NCI-H345 treated with DMSO at 0.1 percent for 48 hours (cell line): ENCODE data around the gene SYNGR3.

Source experiments
- DNase-seq: peaks from one replicate; lab custom pipeline; 2025; ENCODE audit not compliant: unreplicated experiment; lab: John Stamatoyannopoulos, UW

The SYNGR3 gene

DNA sequence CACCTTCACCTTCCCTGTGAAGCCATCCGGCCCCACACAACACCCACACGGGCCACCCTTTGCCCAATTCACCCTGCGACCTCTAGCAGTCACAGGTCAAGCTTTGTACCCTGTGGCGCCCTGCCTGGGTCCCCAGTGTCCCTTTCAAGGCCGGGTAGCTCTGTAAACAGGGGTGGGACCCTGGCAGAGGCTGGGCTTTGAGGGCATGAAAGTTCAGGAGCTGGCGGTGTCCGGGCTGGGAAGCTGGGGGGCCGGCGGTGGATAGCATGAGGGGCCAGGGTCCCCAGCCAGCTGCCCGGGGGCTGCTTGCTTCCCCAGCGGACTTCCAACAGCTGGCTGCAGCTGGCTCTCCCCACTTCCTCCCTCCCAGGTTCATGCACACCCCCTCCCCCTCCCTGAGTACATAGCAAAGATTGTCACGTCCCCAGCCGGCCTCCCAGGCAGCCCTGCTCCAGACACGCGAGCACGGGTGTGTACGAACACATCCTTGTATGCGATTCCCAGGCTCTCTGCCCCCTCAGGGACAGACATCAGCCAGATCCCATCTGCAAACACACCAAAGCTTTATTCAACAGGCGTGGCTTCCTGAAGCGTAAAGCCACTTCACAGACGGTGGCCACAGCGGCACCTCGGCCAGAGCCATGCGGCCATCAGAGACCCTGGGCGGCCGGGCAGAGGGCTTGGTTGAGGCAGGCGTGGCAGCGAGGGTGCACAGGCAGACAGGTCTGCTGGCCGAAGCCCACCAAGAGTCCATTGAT is 49.7 kb downstream of the SYNGR3 start:
- no peak for DNase-seq

DNA sequence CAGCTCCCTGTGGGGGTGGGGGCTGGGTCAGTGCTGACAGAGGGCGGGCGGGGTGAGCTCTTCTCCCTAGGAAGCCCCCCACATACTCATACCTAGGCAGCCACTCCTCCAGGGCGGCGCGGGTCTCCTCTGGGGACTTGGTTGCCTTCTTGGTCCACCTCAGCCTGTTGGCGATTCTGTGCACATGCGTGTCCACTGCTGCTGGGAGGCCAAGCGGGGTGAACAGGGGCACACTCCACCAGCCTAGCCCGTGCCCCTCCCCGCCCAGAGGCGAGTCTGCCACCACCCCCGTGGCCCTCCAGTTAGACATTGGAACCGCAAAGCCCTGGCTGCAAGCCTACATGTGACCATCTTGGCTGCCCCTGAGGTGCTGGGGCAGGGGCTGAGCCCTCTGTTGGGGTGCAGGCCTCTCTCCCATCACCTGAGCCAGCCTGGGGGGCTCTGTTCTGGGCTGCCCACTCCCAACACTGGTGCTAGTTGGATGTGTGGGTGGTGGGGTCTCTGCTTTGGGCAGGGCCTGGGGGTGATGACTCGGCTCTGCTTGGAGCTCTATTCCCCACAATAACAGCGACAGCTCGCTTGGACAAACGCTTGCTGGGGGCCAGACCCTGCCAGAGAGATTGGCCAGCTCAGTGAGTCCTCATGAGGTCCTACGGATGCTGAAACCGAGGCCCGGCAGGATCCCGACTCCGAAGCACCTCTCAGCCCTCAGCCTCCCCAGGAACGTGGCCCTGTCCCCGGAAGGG is 50.4 kb downstream of the SYNGR3 start:
- DNase-seq = no peak

DNA sequence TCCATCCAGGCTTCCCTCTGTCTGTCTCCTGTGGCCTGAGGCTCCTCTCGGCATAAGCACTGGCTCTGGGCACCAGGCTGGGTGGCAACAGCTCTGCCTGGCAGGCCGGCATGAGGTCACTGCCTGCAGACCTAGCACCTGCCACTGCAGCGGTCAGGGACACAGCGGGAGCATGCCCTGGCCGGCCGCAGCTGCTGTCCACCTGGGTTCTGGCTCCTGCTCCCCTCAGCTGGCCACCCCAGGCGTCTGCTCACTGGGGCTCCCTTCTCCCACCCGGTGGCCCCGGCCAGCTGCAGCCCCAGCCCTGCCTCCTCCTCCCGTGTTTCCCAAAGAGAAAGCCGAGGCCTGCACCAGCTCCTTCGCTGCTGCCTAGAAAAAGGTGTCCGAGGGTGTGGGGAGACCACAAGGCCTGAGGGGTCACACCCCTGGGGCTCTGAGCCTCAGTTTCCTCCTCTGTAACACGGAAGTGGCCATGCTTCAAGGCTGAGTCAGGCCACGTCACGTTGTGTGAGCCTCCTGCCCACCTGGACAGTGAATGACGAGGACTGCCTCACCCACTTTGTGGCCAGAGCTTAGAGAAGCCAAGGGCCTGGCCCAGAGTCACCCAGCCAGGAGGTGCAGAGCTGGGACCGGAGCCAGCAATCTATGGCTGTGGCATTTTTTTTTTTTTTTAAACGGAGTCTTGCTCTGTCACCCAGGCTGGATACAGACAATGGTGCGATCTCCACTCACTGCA is 51.2 kb downstream of the SYNGR3 start:
- DNase-seq = no peak

DNA sequence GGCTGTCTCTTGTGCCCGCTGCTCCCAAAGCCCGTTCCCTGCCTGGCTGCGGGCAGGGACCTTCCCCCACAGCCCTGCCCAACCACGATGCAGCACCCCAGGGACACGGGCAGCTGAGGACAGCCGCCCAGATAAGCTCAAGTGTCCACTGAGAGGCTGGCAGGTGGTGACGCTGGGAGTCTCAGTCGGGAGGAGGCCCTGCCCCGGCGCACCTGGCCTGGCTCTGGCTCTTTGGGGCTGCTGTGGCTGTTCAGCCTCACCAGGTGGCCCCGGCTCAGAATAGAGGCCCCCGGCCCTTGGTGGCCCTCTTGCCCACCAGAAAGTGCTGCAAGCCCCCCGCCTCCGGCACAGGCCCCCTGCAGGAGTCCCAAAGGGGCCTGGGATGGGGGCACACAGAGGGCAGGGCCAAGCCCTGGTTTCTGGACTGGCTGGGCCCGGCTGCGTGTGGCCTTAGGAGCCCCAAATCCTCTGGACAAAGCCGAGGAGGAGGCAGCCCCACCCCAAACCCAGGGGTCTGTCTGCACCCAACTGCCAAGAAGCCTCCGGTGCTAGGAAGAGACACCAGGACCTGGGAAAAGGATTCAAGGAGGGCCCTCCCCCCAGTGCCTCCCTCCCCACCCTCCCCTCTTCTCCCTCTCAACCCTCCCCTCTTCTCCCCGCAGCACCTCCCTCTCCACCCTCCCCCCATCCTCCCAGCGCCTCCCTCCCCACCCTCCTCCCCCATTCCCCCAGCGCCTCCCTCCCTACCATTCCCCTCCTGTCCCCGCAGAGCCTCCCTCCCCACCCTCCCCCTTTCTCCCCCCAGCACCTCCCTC is 52.6 kb downstream of the SYNGR3 start:
- DNase-seq = peak; percentile 82

DNA sequence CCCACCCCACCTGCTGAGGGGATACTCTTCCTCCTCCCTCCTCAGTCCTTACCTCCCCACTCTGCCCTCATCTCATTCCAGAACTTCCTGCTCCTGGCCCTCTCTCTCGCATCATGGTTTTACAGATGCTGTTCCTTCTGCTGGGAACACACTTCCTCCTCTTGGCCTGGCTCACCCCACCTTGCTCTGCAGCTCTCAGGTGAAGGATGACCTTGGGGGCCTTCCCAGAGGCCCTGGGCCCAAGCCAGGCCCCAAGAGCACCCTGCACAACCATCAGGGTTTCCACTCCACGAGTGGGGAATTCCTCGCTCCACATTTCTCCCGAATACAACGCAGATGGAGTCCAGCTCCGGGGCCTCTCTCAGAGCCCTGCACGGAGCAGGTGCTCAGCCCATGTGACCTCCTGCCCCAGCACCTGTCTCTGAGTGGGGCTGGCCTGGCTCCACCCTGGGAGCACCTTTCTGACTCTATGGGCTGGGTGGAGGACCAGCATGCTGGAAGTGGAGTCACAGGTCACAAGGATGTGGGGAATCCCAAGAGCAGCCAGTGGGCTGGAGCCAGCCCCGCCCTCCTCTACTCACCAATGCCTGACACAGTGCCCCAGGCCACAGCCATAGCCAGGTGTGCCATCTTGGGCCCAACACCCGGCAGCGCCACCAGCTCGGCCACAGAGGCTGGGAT is 53.4 kb downstream of the SYNGR3 start:
- no peak for DNase-seq
